Left lung (tissue), 10 donors: ENCODE measurements around the gene JMJD7. TPM values are rescaled to one million over a fixed set of nuclear protein-coding genes. Genes with fewer than 3 reads are reported as not detected.
A peak's percentile ranks its signal among the peaks of the same experiment; 100 is the strongest.

ENCODE experiments used
- ATAC-seq: fragments of 200-7000 bp; cut with Tn5 transposase; one replicate; pipeline ENCODE4 v1.9.1; 2020; ENCODE audit warnings: moderate library complexity
- DNase-seq, 4 donors: peaks; one replicate each; pipeline ENCODE4 v3.0.0-alpha.2; 2013 to 2020
- H3K27ac ChIP-seq, 2 donors: fragments of 200-600 bp; sonication (generic) in 1 of 2; one replicate each; pipeline versions ENCODE4 v1.5.0 to v1.8.0; 2020 to 2021
- H3K27me3 ChIP-seq, 2 donors: fragments of 200-600 bp; sonication (generic) in 1 of 2; one replicate each; pipeline versions ENCODE4 v1.5.0 to v1.8.0; 2020 to 2021
- H3K36me3 ChIP-seq, 2 donors: fragments of 200-600 bp; sonication (generic) in 1 of 2; one replicate each; pipeline versions ENCODE4 v1.5.0 to v1.8.0; 2020 to 2021
- H3K4me1 ChIP-seq, 2 donors: fragments of 200-600 bp; one replicate each; pipeline ENCODE4 v1.8.0; 2021
- H3K4me3 ChIP-seq, 2 donors: fragments of 200-600 bp; sonication (generic) in 1 of 2; one replicate each; pipeline versions ENCODE4 v1.5.0 to v1.8.0; 2020 to 2021; ENCODE audit warnings: mild to moderate bottlenecking in 1 of 2
- H3K9me3 ChIP-seq, 2 donors: fragments of 200-600 bp; sonication (generic) in 1 of 2; one replicate each; pipeline versions ENCODE4 v1.5.0 to v1.8.0; 2020 to 2021
- intact Hi-C, 2 donors: fragments of 100-400 bp; cut with DNase I; formaldehyde crosslinking; loops; one replicate each; pipeline versions ENCODE4 v1.11.2 to v1.14.2; 2022
- polyA plus RNA-seq, 6 donors: library from polyadenylated mRNA; unstranded; fragments of 120-200 nt; gene quantifications; one replicate each; pipeline ENCODE4 v1.2.1, GENCODE V29; 2013; ENCODE audit not compliant: insufficient read length in 6 of 6
- total RNA-seq, 2 donors: library from RNA; stranded (reverse); fragmentation: NEBNext Ultra II Directional; extraction: Animal tissue kit (Norgen Biotek cat#: 25700); gene quantifications; one replicate each; pipeline ENCODE4 v1.2.1, GENCODE V29; 2021
- TF ChIP-seq, protein P1 (sequence below), 2 donors: fragments of 200-600 bp; sonication (generic) in 1 of 2; IDR thresholded peaks; one replicate each; pipeline versions ENCODE4 v1.5.0 to v1.8.0; 2021; ENCODE audit warnings: antibody characterized with exemption in 2 of 2
- donor health status: DM: no; HTN: yes; CAD: no.
- donor health status: DM: no; HTN: no; CAD: no.

Gene JMJD7
- total and polyA plus RNA-seq, 8 donors: 10.2 to 26.4 (median 14.5) TPM

DNA sequence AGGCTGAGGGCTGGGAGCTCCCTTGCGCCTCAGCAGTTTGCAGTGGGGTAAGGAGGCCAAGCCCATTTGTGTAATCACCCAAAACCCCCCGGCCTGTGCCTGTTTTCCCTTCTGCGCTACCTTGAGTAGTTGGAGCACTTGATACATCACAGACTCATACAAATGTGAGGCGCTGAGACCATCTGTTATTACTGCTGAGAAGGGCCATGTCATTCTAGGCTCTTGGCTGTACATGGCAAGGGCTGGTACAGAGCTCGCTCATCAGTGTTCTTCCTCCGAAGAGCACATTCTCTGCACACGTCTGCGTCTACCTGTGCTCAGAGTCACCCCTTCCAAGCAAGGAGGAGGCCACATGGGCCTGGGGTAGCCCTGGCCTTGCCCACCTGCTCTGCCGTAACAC, 20.1 kb downstream of the JMJD7 start:
- ATAC-seq: no peak
- peaks cover 0 to 3% of the 10 kb centered on the region in 2 donors for H3K4me1 ChIP-seq

DNA sequence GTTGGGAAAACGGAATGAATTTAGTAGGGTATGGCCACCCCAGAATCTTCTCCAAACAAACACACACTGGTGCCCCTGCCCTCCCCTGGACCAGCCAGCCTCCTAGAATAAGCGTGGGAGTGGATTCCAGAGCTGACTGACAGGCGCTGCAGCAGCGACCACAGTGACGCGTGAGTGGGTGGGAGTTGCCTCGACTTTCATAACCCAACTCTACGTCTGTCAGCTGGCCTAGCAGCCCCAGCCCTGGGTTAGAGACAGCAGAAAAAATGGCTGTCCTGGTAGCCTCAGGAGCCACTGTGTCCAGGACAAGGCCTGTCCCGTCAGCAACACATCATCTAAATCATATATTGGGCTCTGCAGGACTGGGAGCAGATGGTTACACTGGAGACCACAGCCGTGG, 20.7 kb downstream of the JMJD7 start:
- no peaks in the 10 kb centered on the region for H3K27me3 ChIP-seq
- no peak overlapping the region for H3K4me3 ChIP-seq
- TF ChIP-seq, protein P1, sequence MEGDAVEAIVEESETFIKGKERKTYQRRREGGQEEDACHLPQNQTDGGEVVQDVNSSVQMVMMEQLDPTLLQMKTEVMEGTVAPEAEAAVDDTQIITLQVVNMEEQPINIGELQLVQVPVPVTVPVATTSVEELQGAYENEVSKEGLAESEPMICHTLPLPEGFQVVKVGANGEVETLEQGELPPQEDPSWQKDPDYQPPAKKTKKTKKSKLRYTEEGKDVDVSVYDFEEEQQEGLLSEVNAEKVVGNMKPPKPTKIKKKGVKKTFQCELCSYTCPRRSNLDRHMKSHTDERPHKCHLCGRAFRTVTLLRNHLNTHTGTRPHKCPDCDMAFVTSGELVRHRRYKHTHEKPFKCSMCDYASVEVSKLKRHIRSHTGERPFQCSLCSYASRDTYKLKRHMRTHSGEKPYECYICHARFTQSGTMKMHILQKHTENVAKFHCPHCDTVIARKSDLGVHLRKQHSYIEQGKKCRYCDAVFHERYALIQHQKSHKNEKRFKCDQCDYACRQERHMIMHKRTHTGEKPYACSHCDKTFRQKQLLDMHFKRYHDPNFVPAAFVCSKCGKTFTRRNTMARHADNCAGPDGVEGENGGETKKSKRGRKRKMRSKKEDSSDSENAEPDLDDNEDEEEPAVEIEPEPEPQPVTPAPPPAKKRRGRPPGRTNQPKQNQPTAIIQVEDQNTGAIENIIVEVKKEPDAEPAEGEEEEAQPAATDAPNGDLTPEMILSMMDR (IDR thresholded peaks at IDR 0.05): no peak
- ATAC-seq: no peak
- peaks cover 0 to 3% of the 10 kb centered on the region in 2 donors for H3K4me1 ChIP-seq
- H3K36me3 ChIP-seq: peaks cover 0 to 66% of the 10 kb centered on the region in 2 donors
- DNase-seq: peak in 1 of 4 donors; percentile 28
- intact Hi-C loops: no loop called here
- no peak overlapping the region for H3K27ac ChIP-seq
- no peaks in the 10 kb centered on the region for H3K9me3 ChIP-seq

More for the DNA sequence above, 20.1 kb downstream of the JMJD7 start:
- no peak for DNase-seq
- intact Hi-C loops: no loop called here
- H3K9me3 ChIP-seq: no peaks in the 10 kb centered on the region
- H3K36me3 ChIP-seq: peaks cover 0 to 72% of the 10 kb centered on the region in 2 donors
- no peak overlapping the region for H3K27ac ChIP-seq
- no peak overlapping the region for H3K4me3 ChIP-seq
- no peaks in the 10 kb centered on the region for H3K27me3 ChIP-seq
- TF ChIP-seq, protein P1 (IDR thresholded peaks at IDR 0.05): no peak

DNA sequence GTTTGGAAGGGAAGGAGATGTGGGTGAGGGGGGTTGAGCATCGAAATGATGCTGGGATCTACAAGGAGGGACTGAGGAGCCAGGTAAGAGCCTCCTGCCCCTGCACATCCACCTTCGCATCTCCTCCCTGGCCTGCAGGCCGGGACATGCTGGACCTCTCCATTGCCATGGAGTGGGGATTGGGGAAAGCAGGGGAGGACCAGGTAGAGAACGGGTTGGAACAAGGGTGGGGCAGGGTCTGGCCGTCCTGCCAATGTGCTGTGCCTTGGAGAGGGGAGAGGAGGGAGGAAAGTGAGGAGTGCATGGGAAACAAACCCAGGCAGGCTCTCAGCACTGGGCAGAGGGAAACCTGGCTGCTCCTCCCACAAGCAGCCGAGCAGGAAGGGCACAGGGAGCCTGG, 21.3 kb downstream of the JMJD7 start:
- Histone ChIP-seq H3K4me3 (no peak overlapping the region), H3K27ac (no peak overlapping the region), H3K27me3 (no peaks in the 10 kb centered on the region), H3K36me3 (peaks cover 0 to 60% of the 10 kb centered on the region in 2 donors), H3K9me3 (no peaks in the 10 kb centered on the region), H3K4me1 (peaks cover 0 to 3% of the 10 kb centered on the region in 2 donors)
- TF ChIP-seq, protein P1 (IDR thresholded peaks at IDR 0.05): no peak
- intact Hi-C loops: no loop called here
- no peak for ATAC-seq
- no peak for DNase-seq

DNA sequence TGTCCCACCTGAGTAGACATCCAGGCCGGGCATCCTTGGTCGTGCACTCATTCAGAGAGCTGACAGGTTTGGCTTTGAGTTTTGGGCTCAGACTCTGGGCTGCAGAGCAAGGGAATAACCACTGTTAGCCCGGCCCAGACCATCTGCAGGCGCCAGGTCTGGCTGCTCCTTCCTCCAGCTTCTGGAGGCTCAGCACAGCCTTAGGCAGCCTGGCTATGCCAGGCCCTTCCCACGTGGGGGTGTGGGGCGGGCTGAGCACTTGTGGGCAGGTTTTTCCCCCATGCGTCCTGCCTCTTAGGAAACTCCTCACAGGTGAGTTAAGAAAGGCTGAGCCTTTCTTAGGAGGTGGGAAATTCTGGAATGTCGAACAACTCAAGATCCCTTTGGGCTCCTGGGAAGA, 22.0 kb downstream of the JMJD7 start:
- intact Hi-C loops: no loop called here
- DNase-seq (peak in 2 of 4 donors; percentile 32 to 62), ATAC-seq (peak; percentile 79)
- H3K4me3 ChIP-seq: no peak overlapping the region
- no peaks in the 10 kb centered on the region for H3K27me3 ChIP-seq
- H3K9me3 ChIP-seq: no peaks in the 10 kb centered on the region
- TF ChIP-seq, protein P1 (IDR thresholded peaks at IDR 0.05): no peak
- H3K27ac ChIP-seq: no peak overlapping the region
- H3K4me1 ChIP-seq: peaks cover 0 to 3% of the 10 kb centered on the region in 2 donors
- peaks cover 0 to 58% of the 10 kb centered on the region in 2 donors for H3K36me3 ChIP-seq

DNA sequence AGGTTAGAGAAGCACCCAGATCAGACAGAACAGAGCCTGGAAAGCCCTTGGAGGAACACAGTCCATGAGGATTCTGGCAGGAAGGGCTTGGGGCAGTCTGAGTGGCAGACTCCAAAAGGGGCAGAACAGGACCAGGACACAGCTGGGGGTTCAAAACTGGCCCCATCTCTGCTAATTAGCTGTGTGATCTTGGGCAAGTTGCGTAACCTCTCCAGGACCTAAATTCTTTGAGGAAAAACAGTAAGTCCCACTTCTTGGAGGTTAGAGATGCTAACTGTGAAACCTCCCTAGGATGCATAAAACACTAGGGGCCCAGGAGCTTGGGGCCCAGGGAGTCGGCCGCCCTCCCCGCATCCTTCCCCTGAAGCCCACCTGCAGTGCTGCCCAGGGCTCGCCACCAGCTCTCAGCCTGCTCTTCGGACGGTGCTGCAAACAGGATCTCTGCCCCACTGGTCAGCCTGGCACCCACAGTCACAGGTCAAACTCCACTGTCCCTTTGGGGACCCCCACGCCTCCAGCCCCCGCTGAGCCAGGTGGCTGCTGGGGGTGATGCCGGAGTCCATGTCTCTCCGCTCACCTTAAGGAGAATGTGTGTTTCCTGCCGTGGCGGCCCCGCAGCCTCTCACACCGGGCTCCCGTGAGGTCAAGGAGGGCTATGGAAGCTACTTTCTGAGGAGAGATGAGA, 22.7 kb downstream of the JMJD7 start:
- Histone ChIP-seq H3K36me3 (peaks cover 0 to 52% of the 10 kb centered on the region in 2 donors), H3K4me3 (no peak overlapping the region), H3K4me1 (peaks cover 0 to 3% of the 10 kb centered on the region in 2 donors), H3K27me3 (no peaks in the 10 kb centered on the region), H3K27ac (no peak overlapping the region), H3K9me3 (no peaks in the 10 kb centered on the region)
- DNase-seq (no peak), ATAC-seq (no peak)
- TF ChIP-seq, protein P1 (IDR thresholded peaks at IDR 0.05): no peak
- intact Hi-C loops: no loop called here
